ENCODE data around the gene PER1.

The PER1 gene

GRCh38 chr17:8133941-8134340, 18.3 kb downstream of the PER1 start:
- Histone ChIP-seq H3K4me3 (ENCODE audit: low read length in 2 of 2) (no peak overlapping the region), H3K4me1 (ENCODE audit: control insufficient read depth, insufficient read depth, low read length) (peaks cover 7% of the 10 kb centered on the region), H3K9ac (ENCODE audit: low read length in 2 of 2) (no peak overlapping the region), H3K9me3 (ENCODE audit: control insufficient read depth in 2 of 2, low read length in 2 of 2) (no peaks in the 10 kb centered on the region), H3K27me3 (ENCODE audit: control insufficient read depth in 1 of 2, insufficient read depth in 2 of 2, low read length in 2 of 2) (peaks cover 0 to 6% of the 10 kb centered on the region in 2 donors), H3K27ac (ENCODE audit: low read length) (no peak overlapping the region), H3K36me3 (ENCODE audit: control insufficient read depth in 2 of 2, insufficient read depth in 2 of 2, low read length in 2 of 2) (no peaks in the 10 kb centered on the region)

GRCh38 chr17:8133399-8133798, 18.8 kb downstream of the PER1 start:
- no peak overlapping the region for H3K4me3 ChIP-seq (ENCODE audit: low read length in 2 of 2)
- no peaks in the 10 kb centered on the region for H3K36me3 ChIP-seq (ENCODE audit: control insufficient read depth in 2 of 2, insufficient read depth in 2 of 2, low read length in 2 of 2)
- peaks cover 3 to 10% of the 10 kb centered on the region in 2 donors for H3K27me3 ChIP-seq (ENCODE audit: control insufficient read depth in 1 of 2, insufficient read depth in 2 of 2, low read length in 2 of 2)
- peaks cover 6% of the 10 kb centered on the region for H3K4me1 ChIP-seq (ENCODE audit: control insufficient read depth, insufficient read depth, low read length)
- H3K9me3 ChIP-seq (ENCODE audit: control insufficient read depth in 2 of 2, low read length in 2 of 2), result no peaks in the 10 kb centered on the region
- no peak overlapping the region for H3K27ac ChIP-seq (ENCODE audit: low read length)
- no peak overlapping the region for H3K9ac ChIP-seq (ENCODE audit: low read length in 2 of 2)

GRCh38 chr17:8131844-8132441, 20.3 kb downstream of the PER1 start:
- no peak overlapping the region for H3K27ac ChIP-seq (ENCODE audit: low read length)
- no peaks in the 10 kb centered on the region for H3K36me3 ChIP-seq (ENCODE audit: control insufficient read depth in 2 of 2, insufficient read depth in 2 of 2, low read length in 2 of 2)
- H3K27me3 ChIP-seq (ENCODE audit: control insufficient read depth in 1 of 2, insufficient read depth in 2 of 2, low read length in 2 of 2), result peaks cover 3 to 12% of the 10 kb centered on the region in 2 donors
- peaks cover 4% of the 10 kb centered on the region for H3K4me1 ChIP-seq (ENCODE audit: control insufficient read depth, insufficient read depth, low read length)
- H3K9me3 ChIP-seq (ENCODE audit: control insufficient read depth in 2 of 2, low read length in 2 of 2), result no peaks in the 10 kb centered on the region
- H3K9ac ChIP-seq (ENCODE audit: low read length in 2 of 2), result no peak overlapping the region
- no peak overlapping the region for H3K4me3 ChIP-seq (ENCODE audit: low read length in 2 of 2)

- Histone ChIP-seq H3K9ac (ENCODE audit: low read length in 2 of 2) (no peak overlapping the region), H3K4me1 (ENCODE audit: control insufficient read depth, insufficient read depth, low read length) (peaks cover 32% of the 10 kb centered on the region), H3K27me3 (ENCODE audit: control insufficient read depth in 1 of 2, insufficient read depth in 2 of 2, low read length in 2 of 2) (peaks cover 26 to 32% of the 10 kb centered on the region in 2 donors), H3K4me3 (ENCODE audit: low read length in 2 of 2) (no peak overlapping the region), H3K36me3 (ENCODE audit: control insufficient read depth in 2 of 2, insufficient read depth in 2 of 2, low read length in 2 of 2) (no peaks in the 10 kb centered on the region), H3K9me3 (ENCODE audit: control insufficient read depth in 2 of 2, low read length in 2 of 2) (no peaks in the 10 kb centered on the region), H3K27ac (ENCODE audit: low read length) (no peak overlapping the region)
These were observed 23.9 kb downstream of the PER1 start for GRCh38 chr17:8128125-8128784.

- H3K27ac ChIP-seq (ENCODE audit: low read length), result peak overlapping the region; percentile 18
- H3K9ac ChIP-seq (ENCODE audit: low read length in 2 of 2), result peak overlapping the region; percentile 60 to 69
- peaks cover 41% of the 10 kb centered on the region in 2 donors for H3K27me3 ChIP-seq (ENCODE audit: control insufficient read depth in 1 of 2, insufficient read depth in 2 of 2, low read length in 2 of 2)
- H3K4me3 ChIP-seq (ENCODE audit: low read length in 2 of 2), result peak overlapping the region; percentile 86 to 87
- peaks cover 48% of the 10 kb centered on the region for H3K4me1 ChIP-seq (ENCODE audit: control insufficient read depth, insufficient read depth, low read length)
- no peaks in the 10 kb centered on the region for H3K9me3 ChIP-seq (ENCODE audit: control insufficient read depth in 2 of 2, low read length in 2 of 2)
- H3K36me3 ChIP-seq (ENCODE audit: control insufficient read depth in 2 of 2, insufficient read depth in 2 of 2, low read length in 2 of 2), result no peaks in the 10 kb centered on the region
These were observed 25.6 kb downstream of the PER1 start for GRCh38 chr17:8126491-8127066.

- peak overlapping the region; percentile 50 to 51 for H3K9ac ChIP-seq (ENCODE audit: low read length in 2 of 2)
These were observed 26.2 kb downstream of the PER1 start for GRCh38 chr17:8125947-8126490.

GRCh38 chr17:8125154-8125946, 26.9 kb downstream of the PER1 start:
- Histone ChIP-seq H3K36me3 (ENCODE audit: control insufficient read depth in 2 of 2, insufficient read depth in 2 of 2, low read length in 2 of 2) (no peaks in the 10 kb centered on the region), H3K27me3 (ENCODE audit: control insufficient read depth in 1 of 2, insufficient read depth in 2 of 2, low read length in 2 of 2) (peaks cover 49 to 50% of the 10 kb centered on the region in 2 donors), H3K27ac (ENCODE audit: low read length) (no peak overlapping the region), H3K9ac (ENCODE audit: low read length in 2 of 2) (peak overlapping the region in 1 of 2 donors; percentile 50), H3K4me3 (ENCODE audit: low read length in 2 of 2) (peak overlapping the region; percentile 86 to 87), H3K9me3 (ENCODE audit: control insufficient read depth in 2 of 2, low read length in 2 of 2) (no peaks in the 10 kb centered on the region), H3K4me1 (ENCODE audit: control insufficient read depth, insufficient read depth, low read length) (peaks cover 59% of the 10 kb centered on the region)

More at GRCh38 chr17:8125947-8126490, 26.2 kb downstream of the PER1 start:
- no peaks in the 10 kb centered on the region for H3K36me3 ChIP-seq (ENCODE audit: control insufficient read depth in 2 of 2, insufficient read depth in 2 of 2, low read length in 2 of 2)
- H3K27me3 ChIP-seq (ENCODE audit: control insufficient read depth in 1 of 2, insufficient read depth in 2 of 2, low read length in 2 of 2), result peaks cover 43 to 44% of the 10 kb centered on the region in 2 donors
- no peak overlapping the region for H3K27ac ChIP-seq (ENCODE audit: low read length)
- H3K4me3 ChIP-seq (ENCODE audit: low read length in 2 of 2), result peak overlapping the region; percentile 86 to 87
- peaks cover 52% of the 10 kb centered on the region for H3K4me1 ChIP-seq (ENCODE audit: control insufficient read depth, insufficient read depth, low read length)
- H3K9me3 ChIP-seq (ENCODE audit: control insufficient read depth in 2 of 2, low read length in 2 of 2), result no peaks in the 10 kb centered on the region

- H3K4me3 ChIP-seq (ENCODE audit: low read length in 2 of 2), result peak overlapping the region; percentile 86 to 87
- no peak overlapping the region for H3K9ac ChIP-seq (ENCODE audit: low read length in 2 of 2)
- no peak overlapping the region for H3K27ac ChIP-seq (ENCODE audit: low read length)
- no peaks in the 10 kb centered on the region for H3K9me3 ChIP-seq (ENCODE audit: control insufficient read depth in 2 of 2, low read length in 2 of 2)
- H3K27me3 ChIP-seq (ENCODE audit: control insufficient read depth in 1 of 2, insufficient read depth in 2 of 2, low read length in 2 of 2), result peaks cover 48 to 53% of the 10 kb centered on the region in 2 donors
- no peaks in the 10 kb centered on the region for H3K36me3 ChIP-seq (ENCODE audit: control insufficient read depth in 2 of 2, insufficient read depth in 2 of 2, low read length in 2 of 2)
- H3K4me1 ChIP-seq (ENCODE audit: control insufficient read depth, insufficient read depth, low read length), result peaks cover 59% of the 10 kb centered on the region
These were observed 27.7 kb downstream of the PER1 start for GRCh38 chr17:8124350-8125153.

- H3K4me1 ChIP-seq (ENCODE audit: control insufficient read depth, insufficient read depth, low read length), result peaks cover 60% of the 10 kb centered on the region
- H3K27ac ChIP-seq (ENCODE audit: low read length), result no peak within 1 kb of the TSS
- H3K9me3 ChIP-seq (ENCODE audit: control insufficient read depth in 2 of 2, low read length in 2 of 2), result no peaks in the 10 kb centered on the region
- H3K9ac ChIP-seq (ENCODE audit: low read length in 2 of 2), result no peak within 1 kb of the TSS
- peaks cover 46 to 53% of the 10 kb centered on the region in 2 donors for H3K27me3 ChIP-seq (ENCODE audit: control insufficient read depth in 1 of 2, insufficient read depth in 2 of 2, low read length in 2 of 2)
- no peaks in the 10 kb centered on the region for H3K36me3 ChIP-seq (ENCODE audit: control insufficient read depth in 2 of 2, insufficient read depth in 2 of 2, low read length in 2 of 2)
- H3K4me3 ChIP-seq (ENCODE audit: low read length in 2 of 2), result peak within 1 kb of the TSS; percentile 61 to 86
These were observed 28.4 kb downstream of the PER1 start, which contains the start of gene HES7 for GRCh38 chr17:8123695-8124349. Gene HES7, minus strand, starts transcription at chr17:8124106. Its CDS starts 22 bp downstream, at chr17:8124084.

Data from stomach smooth muscle (tissue), 2 donors.